Tibial nerve (tissue), 4 donors: ENCODE data around the gene INKA2. TPM values are rescaled to one million over a fixed set of nuclear protein-coding genes. Genes with fewer than 3 reads are reported as not detected.

Experiments
- DNase-seq, 2 donors: peaks; one replicate each; pipeline ENCODE4 v3.0.0-alpha.2; 2019; ENCODE audit warnings: low spot score in 2 of 2
- H3K27ac ChIP-seq, 4 donors: fragments of 200-600 bp; sonication (generic) in 3 of 4; one replicate each; pipeline ENCODE4 v1.5.1; 2017 to 2019; ENCODE audit warnings: mild to moderate bottlenecking in 1 of 4
- H3K27me3 ChIP-seq, 2 donors: fragments of 200-600 bp; sonication (generic) in 1 of 2; one replicate each; pipeline versions ENCODE4 v1.5.1 to v1.6.0; 2017 to 2019
- H3K36me3 ChIP-seq, 3 donors: fragments of 200-600 bp; sonication (generic); one replicate each; pipeline ENCODE4 v1.5.1; 2018 to 2019
- H3K4me1 ChIP-seq, 4 donors: fragments of 200-600 bp; sonication (generic) in 3 of 4; one replicate each; pipeline ENCODE4 v1.5.1; 2017 to 2019
- H3K4me3 ChIP-seq, 4 donors: fragments of 200-600 bp; sonication (generic) in 3 of 4; one replicate each; pipeline ENCODE4 v1.5.1; 2017 to 2019; ENCODE audit warnings: mild to moderate bottlenecking in 1 of 4, moderate library complexity in 1 of 4
- H3K9me3 ChIP-seq, 4 donors: fragments of 200-600 bp; sonication (generic) in 3 of 4; one replicate each; pipeline ENCODE4 v1.5.1; 2017 to 2019
- CTCF ChIP-seq, 5 experiments: fragments of 200-600 bp in 3 of 5; fragments of 450-650 bp in 2 of 5; sonication (generic) in 3 of 5; IDR thresholded peaks; one replicate each; pipeline ENCODE4 v1.5.1; 2016 to 2019; ENCODE audit warnings: antibody characterized with exemption in 5 of 5, mild to moderate bottlenecking in 3 of 5, moderate library complexity in 2 of 5
- EP300 ChIP-seq, 2 donors: sonication (generic); formaldehyde crosslinking; IDR thresholded peaks; one replicate each; pipeline ENCODE4 v1.6.1; 2017; ENCODE audit warnings: antibody characterized with exemption in 2 of 2, mild to moderate bottlenecking in 1 of 2
- POLR2A ChIP-seq, 2 donors: fragments of 450-650 bp; IDR thresholded peaks; one replicate each; pipeline ENCODE4 v1.6.1; 2017; ENCODE audit warnings: antibody characterized with exemption in 2 of 2, mild to moderate bottlenecking in 2 of 2, moderate library complexity in 2 of 2
- WGBS, 2 donors: methylation state at CpG; one replicate each; pipeline ENCODE4 v1.1.5; 2018; 5-methylcytosine and 5-hydroxymethylcytosine counted together
- total RNA-seq, 4 donors: library from RNA; depleted of rRNA; stranded (reverse); fragments of >200 nt; gene quantifications; one replicate each; pipeline ENCODE4 v1.1.0, GENCODE V29; 2016

Gene INKA2
- total RNA-seq, 4 donors from 2014 or later: 6.3 to 11.8 (median 7.9) TPM

- H3K9me3 ChIP-seq: no peaks in the 10 kb centered on the region
- TF ChIP-seq CTCF (IDR thresholded peaks at IDR 0.05) (no peak), EP300 (IDR thresholded peaks at IDR 0.05) (no peak), POLR2A (IDR thresholded peaks at IDR 0.05) (no peak)
- no peaks in the 10 kb centered on the region for H3K36me3 ChIP-seq
- no peaks in the 10 kb centered on the region for H3K27me3 ChIP-seq
- peaks cover 0 to 85% (median 59%) of the 10 kb centered on the region in 4 donors for H3K4me1 ChIP-seq
- H3K4me3 ChIP-seq: no peak overlapping the region
- peak overlapping the region in 3 of 4 donors; percentile 77 to 94 (median 93) for H3K27ac ChIP-seq
- DNase-seq: no peak
- 43 to 46% methylated on average over 4 of the region's 4 CpGs for WGBS, 2 donors
These were observed 2.5 kb downstream of the INKA2 start for GRCh38 chr1:111736548-111737215.

GRCh38 chr1:111735858-111736544 lies 3.2 kb downstream of the INKA2 start:
- Histone ChIP-seq H3K27ac (peak overlapping the region in 3 of 4 donors; percentile 77 to 94 (median 93)), H3K4me3 (no peak overlapping the region), H3K27me3 (no peaks in the 10 kb centered on the region), H3K9me3 (no peaks in the 10 kb centered on the region), H3K4me1 (peaks cover 0 to 91% (median 63%) of the 10 kb centered on the region in 4 donors), H3K36me3 (no peaks in the 10 kb centered on the region)
- WGBS, 2 donors: 76 to 78% methylated on average over 8 of the region's 8 CpGs
- TF ChIP-seq POLR2A (IDR thresholded peaks at IDR 0.05) (no peak), CTCF (IDR thresholded peaks at IDR 0.05) (no peak), EP300 (IDR thresholded peaks at IDR 0.05) (no peak)
- DNase-seq: no peak

GRCh38 chr1:111735321-111735720 lies 3.9 kb downstream of the INKA2 start:
- H3K27ac ChIP-seq: peak overlapping the region in 2 of 4 donors; percentile 93 to 94
- H3K36me3 ChIP-seq: no peaks in the 10 kb centered on the region
- TF ChIP-seq POLR2A (IDR thresholded peaks at IDR 0.05): no peak
- H3K9me3 ChIP-seq: no peaks in the 10 kb centered on the region
- WGBS, 2 donors: 64 to 65% methylated on average over 4 of the region's 4 CpGs
- H3K27me3 ChIP-seq: no peaks in the 10 kb centered on the region
- H3K4me1 ChIP-seq: peaks cover 0 to 94% (median 64%) of the 10 kb centered on the region in 4 donors
- no peak for DNase-seq
- H3K4me3 ChIP-seq: no peak overlapping the region

GRCh38 chr1:111734856-111735255 lies 4.3 kb downstream of the INKA2 start:
- no peak for DNase-seq
- TF ChIP-seq POLR2A (IDR thresholded peaks at IDR 0.05): no peak
- no peak for TF ChIP-seq EP300 (IDR thresholded peaks at IDR 0.05)
- TF ChIP-seq CTCF (IDR thresholded peaks at IDR 0.05): no peak
- H3K9me3 ChIP-seq: no peaks in the 10 kb centered on the region
- H3K36me3 ChIP-seq: no peaks in the 10 kb centered on the region
- H3K27me3 ChIP-seq: no peaks in the 10 kb centered on the region
- H3K4me1 ChIP-seq: peaks cover 0 to 94% (median 64%) of the 10 kb centered on the region in 4 donors
- WGBS, 2 donors: 73 to 79% methylated on average over 3 of the region's 3 CpGs
- H3K27ac ChIP-seq: peak overlapping the region in 2 of 4 donors; percentile 93 to 94
- H3K4me3 ChIP-seq: no peak overlapping the region

GRCh38 chr1:111734426-111734825 lies 4.8 kb downstream of the INKA2 start:
- DNase-seq: no peak
- no peaks in the 10 kb centered on the region for H3K27me3 ChIP-seq
- no peaks in the 10 kb centered on the region for H3K9me3 ChIP-seq
- H3K4me3 ChIP-seq: no peak overlapping the region
- H3K36me3 ChIP-seq: no peaks in the 10 kb centered on the region
- H3K4me1 ChIP-seq: peaks cover 0 to 96% (median 64%) of the 10 kb centered on the region in 4 donors
- 71 to 78% methylated on average over 3 of the region's 3 CpGs for WGBS, 2 donors
- peak overlapping the region; percentile 39 to 93 (median 78) for H3K27ac ChIP-seq
- TF ChIP-seq EP300 (IDR thresholded peaks at IDR 0.05) (no peak), CTCF (IDR thresholded peaks at IDR 0.05) (no peak), POLR2A (IDR thresholded peaks at IDR 0.05) (no peak)
